Liver (tissue), 9 donors: Measurements from ENCODE around the gene INHBB. TPM values are rescaled to one million over a fixed set of nuclear protein-coding genes. Genes with fewer than 3 reads are reported as not detected.

Experiments used
- DNase-seq: peaks from one replicate; pipeline ENCODE4 v3.0.0-alpha.2; 2017; ENCODE audit warnings: low spot score
- H3K27ac ChIP-seq, 2 donors: one replicate each; pipeline ENCODE4 v1.7.0; 2013; ENCODE audit warnings: inconsistent platforms in 2 of 2, low read length in 2 of 2, control low read depth in 1 of 2, low read depth in 1 of 2, mild to moderate bottlenecking in 1 of 2
- H3K27me3 ChIP-seq, 4 donors: one replicate each; pipeline versions ENCODE4 v1.6.1 to v1.7.0; 2013; ENCODE audit warnings: low read length in 3 of 4, inconsistent platforms in 1 of 4, mild to moderate bottlenecking in 1 of 4, moderate library complexity in 1 of 4; ENCODE audit not compliant: control insufficient read depth in 4 of 4, insufficient read depth in 4 of 4
- H3K36me3 ChIP-seq, 4 donors: one replicate each; pipeline versions ENCODE4 v1.6.1 to v1.7.0; 2013; ENCODE audit warnings: low read length in 3 of 4, mild to moderate bottlenecking in 3 of 4, low read depth in 1 of 4, moderate library complexity in 1 of 4; ENCODE audit not compliant: control insufficient read depth in 4 of 4, insufficient read depth in 3 of 4
- H3K4me1 ChIP-seq, 4 donors: one replicate each; pipeline versions ENCODE4 v1.6.1 to v1.7.0; 2013; ENCODE audit warnings: low read length in 3 of 4, mild to moderate bottlenecking in 3 of 4, moderate library complexity in 1 of 4; ENCODE audit not compliant: control insufficient read depth in 4 of 4, insufficient read depth in 4 of 4
- H3K4me3 ChIP-seq, 3 donors: one replicate each; pipeline versions ENCODE4 v1.6.1 to v1.7.0; 2013; ENCODE audit warnings: low read length in 3 of 3, control low read depth in 1 of 3, low read depth in 1 of 3, mild to moderate bottlenecking in 1 of 3
- H3K9ac ChIP-seq, 2 donors: one replicate each; pipeline ENCODE4 v1.7.0; 2013; ENCODE audit warnings: low read length in 2 of 2, mild to moderate bottlenecking in 2 of 2, moderate library complexity in 2 of 2, control low read depth in 1 of 2, low read depth in 1 of 2
- H3K9me3 ChIP-seq, 4 donors: one replicate each; pipeline versions ENCODE4 v1.6.1 to v1.7.0; 2013; ENCODE audit warnings: low read length in 3 of 4; ENCODE audit not compliant: control insufficient read depth in 4 of 4
- CTCF ChIP-seq: fragments of 150-350 bp; IDR thresholded peaks from 2 replicates; pipeline ENCODE4 v1.5.1; 2017; ENCODE audit warnings: improper control_type of control experiment, low read depth, low read length; ENCODE audit not compliant: missing input control
- EGR1 ChIP-seq, 2 donors: IDR thresholded peaks; 2 replicates each; pipeline ENCODE4 v1.6.1; 2016 to 2018; ENCODE audit warnings: antibody characterized with exemption in 2 of 2, low read depth in 2 of 2
- FOXA1 ChIP-seq: IDR thresholded peaks from 2 replicates; pipeline ENCODE4 v1.6.1; 2016; ENCODE audit warnings: antibody characterized with exemption
- FOXA2 ChIP-seq: IDR thresholded peaks from 2 replicates; pipeline ENCODE4 v1.6.1; 2016; ENCODE audit warnings: antibody characterized with exemption
- GABPA ChIP-seq, 2 donors: IDR thresholded peaks in 1 of 2; conservative IDR thresholded peaks in 1 of 2; 2 replicates each; pipeline ENCODE4 v1.6.1; 2016; ENCODE audit warnings: antibody characterized with exemption in 2 of 2, mild to moderate bottlenecking in 1 of 2, moderate library complexity in 1 of 2
- HNF4A ChIP-seq, 2 donors: conservative IDR thresholded peaks; 2 replicates each; pipeline ENCODE4 v1.6.1; 2016; ENCODE audit warnings: antibody characterized with exemption in 2 of 2, mild to moderate bottlenecking in 2 of 2
- HNF4G ChIP-seq: IDR thresholded peaks from 2 replicates; pipeline ENCODE4 v1.6.1; 2016; ENCODE audit warnings: antibody characterized with exemption
- MAX ChIP-seq: IDR thresholded peaks from 2 replicates; pipeline ENCODE4 v1.6.1; 2016; ENCODE audit warnings: antibody characterized with exemption
- NR2F2 ChIP-seq: IDR thresholded peaks from 2 replicates; pipeline ENCODE4 v1.6.1; 2016; ENCODE audit warnings: antibody characterized with exemption
- RAD21 ChIP-seq, 2 donors: IDR thresholded peaks; 2 replicates each; pipeline ENCODE4 v1.6.1; 2016; ENCODE audit warnings: antibody characterized with exemption in 2 of 2, mild to moderate bottlenecking in 2 of 2
- REST ChIP-seq: IDR thresholded peaks from 2 replicates; pipeline ENCODE4 v1.6.1; 2016; ENCODE audit warnings: antibody characterized with exemption, mild to moderate bottlenecking
- RXRA ChIP-seq, 2 donors: IDR thresholded peaks; 2 replicates each; pipeline ENCODE4 v1.6.1; 2017 to 2018; ENCODE audit warnings: antibody characterized with exemption in 2 of 2, mild to moderate bottlenecking in 1 of 2
- SP1 ChIP-seq: IDR thresholded peaks from 2 replicates; pipeline ENCODE4 v1.6.1; 2018; ENCODE audit warnings: antibody characterized with exemption, mild to moderate bottlenecking
- TAF1 ChIP-seq: conservative IDR thresholded peaks from 2 replicates; pipeline ENCODE4 v1.6.1; 2016; ENCODE audit warnings: antibody characterized with exemption, mild to moderate bottlenecking
- YY1 ChIP-seq: IDR thresholded peaks from 2 replicates; pipeline ENCODE4 v1.6.1; 2016; ENCODE audit warnings: antibody characterized with exemption, mild to moderate bottlenecking
- WGBS: extraction: QIAGEN DNeasy Blood & Tissue Kit; methylation state at CpG from one replicate; pipeline ENCODE4 v1.1.7; 2013; 5-methylcytosine and 5-hydroxymethylcytosine counted together
- polyA plus RNA-seq, 2 donors: library from polyadenylated mRNA; stranded (reverse) in 1 of 2; unstranded in 1 of 2; fragments of 200-250 nt in 1 of 2; fragments of >200 nt in 1 of 2; fragmentation: Nextera tagmentation in 1 of 2; extraction: Ambion mirVana in 1 of 2; gene quantifications; one replicate each; pipeline versions ENCODE4 v1.2.1 to v1.2.3, GENCODE V29; 2013 to 2015
- total RNA-seq, 2 donors: library from RNA; depleted of rRNA; stranded (reverse); fragments of >200 nt; gene quantifications; one replicate each; pipeline ENCODE4 v1.2.3, GENCODE V29; 2014
- donor health status: healthy.
- donor health status: healthy.
- donor health status: healthy.
- donor health status: healthy.
- donor health status: healthy.

INHBB gene
- total and polyA plus RNA-seq, 4 donors: 0.36 to 7.4 (median 2.1) TPM

DNA sequence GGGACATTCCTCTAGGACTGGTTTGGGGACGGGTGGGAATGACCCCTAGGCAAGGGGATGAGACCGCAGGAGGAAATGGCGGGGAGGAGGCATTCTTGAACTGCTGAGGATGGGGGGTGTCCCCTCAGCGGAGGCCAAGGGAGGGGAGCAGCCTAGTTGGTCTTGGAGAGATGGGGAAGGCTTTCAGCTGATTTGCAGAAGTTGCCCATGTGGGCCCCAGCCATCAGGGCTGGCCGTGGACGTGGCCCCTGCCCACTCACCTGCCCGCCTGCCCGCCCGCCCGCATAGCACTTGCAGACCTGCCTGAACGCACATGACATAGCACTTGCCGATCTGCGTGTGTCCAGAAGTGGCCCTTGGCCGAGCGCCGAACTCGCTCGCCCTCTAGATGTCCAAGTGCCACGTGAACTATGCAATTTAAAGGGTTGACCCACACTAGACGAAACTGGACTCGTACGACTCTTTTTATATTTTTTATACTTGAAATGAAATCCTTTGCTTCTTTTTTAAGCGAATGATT lies 4.9 kb downstream of the INHBB start (continued):
- TF ChIP-seq REST (no peak), EGR1 (IDR thresholded peaks at IDR 0.05; ENCODE audit: low read depth in 2 of 2) (no peak)

DNA sequence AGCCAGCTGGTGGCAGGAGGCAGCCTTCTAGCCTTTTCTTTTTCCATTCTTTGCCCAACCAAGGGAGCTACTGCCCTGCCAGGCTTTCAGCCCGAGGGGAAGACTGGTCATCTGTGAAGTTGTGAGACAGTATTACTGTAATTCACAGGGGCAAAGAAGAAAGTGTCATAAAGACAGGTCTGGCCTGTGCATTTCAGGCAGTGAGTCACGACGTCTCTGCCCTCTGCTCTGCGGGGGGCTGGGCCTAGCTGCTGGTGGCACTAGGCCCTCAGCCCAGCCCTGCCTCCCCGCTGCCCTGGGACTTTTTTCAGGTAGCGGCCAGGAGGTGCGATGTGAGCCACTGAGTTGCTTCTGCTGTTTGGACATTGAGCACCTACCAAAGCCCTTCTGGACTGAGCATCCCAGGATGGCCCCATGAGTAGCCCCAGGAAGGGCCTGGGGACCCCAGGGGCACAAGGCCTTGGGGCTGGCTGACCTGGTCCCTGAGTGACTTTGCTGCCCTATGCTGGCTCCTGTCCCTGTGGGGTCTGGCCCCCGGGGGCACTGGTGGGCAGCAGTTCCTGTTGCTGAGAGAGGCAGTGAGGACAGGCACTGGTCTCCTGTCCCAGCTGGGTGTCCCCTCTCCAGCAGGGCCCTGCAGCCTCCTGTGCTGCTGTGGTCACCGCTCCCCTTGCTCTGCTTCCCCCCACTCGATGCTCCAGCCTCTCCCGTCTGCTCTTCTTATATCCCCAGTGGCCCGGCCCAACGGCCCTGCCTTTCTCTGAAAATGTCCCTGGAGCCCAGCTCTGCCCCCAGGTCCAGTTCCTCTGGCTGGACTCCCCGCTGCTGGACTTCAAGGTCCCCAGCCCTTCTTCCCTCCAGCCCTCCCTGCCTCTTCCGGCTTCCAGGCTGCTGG lies 7.0 kb downstream of the INHBB start:
- H3K27me3 ChIP-seq: no peaks in the 10 kb centered on the region
- no peak overlapping the region for H3K9ac ChIP-seq
- no peaks in the 10 kb centered on the region for H3K9me3 ChIP-seq
- WGBS: 92% methylated on average over 15 of the region's 15 CpGs
- no peak overlapping the region for H3K4me3 ChIP-seq
- H3K4me1 ChIP-seq: peaks cover 0 to 14% (median 10%) of the 10 kb centered on the region in 4 donors
- no peak overlapping the region for H3K27ac ChIP-seq
- H3K36me3 ChIP-seq: peaks cover 0 to 13% (median 2%) of the 10 kb centered on the region in 4 donors
- no peak for DNase-seq
- TF ChIP-seq HNF4G (no peak), HNF4A (conservative IDR thresholded peaks at IDR 0.05) (no peak), NR2F2 (no peak), RAD21 (IDR thresholded peaks at IDR 0.05) (no peak), TAF1 (no peak), YY1 (no peak), RXRA (IDR thresholded peaks at IDR 0.05) (no peak), FOXA1 (no peak), FOXA2 (no peak)

DNA sequence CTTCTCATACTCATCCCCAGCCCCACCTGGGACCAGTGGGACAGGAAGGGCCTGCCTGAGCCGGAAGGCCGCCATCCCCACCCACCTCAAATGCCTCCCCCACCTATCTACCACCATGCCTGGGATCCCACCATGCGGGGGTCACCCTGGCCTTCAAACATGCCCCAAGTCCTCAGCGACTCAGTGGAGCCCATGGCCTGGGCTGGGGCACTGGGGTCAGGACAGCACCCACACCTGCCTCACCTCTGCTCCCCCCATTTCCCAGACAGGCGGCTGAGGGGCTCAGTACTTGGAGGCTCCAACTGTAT lies 7.6 kb downstream of the INHBB start:
- H3K4me3 ChIP-seq: no peak overlapping the region
- no peaks in the 10 kb centered on the region for H3K27me3 ChIP-seq
- H3K27ac ChIP-seq: no peak overlapping the region
- 95% methylated on average over 5 of the region's 5 CpGs for WGBS
- no peak overlapping the region for H3K9ac ChIP-seq
- peaks cover 0 to 13% (median 2%) of the 10 kb centered on the region in 4 donors for H3K36me3 ChIP-seq
- DNase-seq: no peak
- H3K4me1 ChIP-seq: peaks cover 0 to 8% (median 5%) of the 10 kb centered on the region in 4 donors
- H3K9me3 ChIP-seq: no peaks in the 10 kb centered on the region
- TF ChIP-seq YY1 (no peak), TAF1 (no peak), RAD21 (IDR thresholded peaks at IDR 0.05) (no peak), FOXA2 (no peak), FOXA1 (no peak), MAX (no peak), GABPA (IDR thresholded peaks at IDR 0.05 in 1 of 2, conservative IDR thresholded peaks at IDR 0.05 in 1 of 2) (no peak), SP1 (no peak), EGR1 (IDR thresholded peaks at IDR 0.05; ENCODE audit: low read depth in 2 of 2) (no peak), RXRA (IDR thresholded peaks at IDR 0.05) (no peak), CTCF (no peak)
